CD4-positive, alpha-beta T cell (primary cell): ENCODE measurements around the gene KRT40. TPM values are rescaled to one million over a fixed set of nuclear protein-coding genes. Genes with fewer than 3 reads are reported as not detected.

Experiments
- ATAC-seq: fragments of 200-7000 bp; cut with Tn5 transposase; one replicate; pipeline ENCODE4 v1.10.0; 2022; ENCODE audit warnings: mild to moderate bottlenecking; ENCODE audit not compliant: poor library complexity
- CTCF ChIA-PET: fragments of 350-600 bp; sonication (Branson Sonifier 250); formaldehyde crosslinking; loops from one replicate; lab custom pipeline; 2021; ENCODE audit warnings: antibody characterized with exemption, inconsistent platforms; lab: Charles Lee
- POLR2A ChIA-PET: fragments of 350-600 bp; sonication (Branson Sonifier 250); formaldehyde crosslinking; loops from one replicate; lab custom pipeline; 2021; ENCODE audit warnings: antibody characterized with exemption, inconsistent platforms; lab: Charles Lee
- DNase-seq, 14 experiments: peaks; one replicate each; pipeline ENCODE4 v3.0.0-alpha.2; 2013 to 2020; ENCODE audit warnings: mixed read lengths in 2 of 14
- H3K27ac ChIP-seq, 2 donors: one replicate each; pipeline versions ENCODE4 v1.5.1 to v1.7.0; 2013; ENCODE audit warnings: low read length in 2 of 2, low read depth in 1 of 2, mild to moderate bottlenecking in 1 of 2
- H3K27me3 ChIP-seq, 2 experiments: 1 replicate in 1 of 2; 2 replicates in 1 of 2; pipeline versions ENCODE4 v1.6.1 to v1.7.0; 2013; ENCODE audit warnings: low read length in 2 of 2, control low read depth in 1 of 2, mild to moderate bottlenecking in 1 of 2, moderate library complexity in 1 of 2; ENCODE audit not compliant: insufficient read depth in 2 of 2, control insufficient read depth in 1 of 2
- H3K36me3 ChIP-seq: one replicate; pipeline ENCODE4 v1.6.1; 2013; ENCODE audit warnings: low read length, control low read depth; ENCODE audit not compliant: insufficient read depth
- H3K4me1 ChIP-seq: one replicate; pipeline ENCODE4 v1.6.1; 2013; ENCODE audit warnings: low read length, control low read depth; ENCODE audit not compliant: insufficient read depth
- H3K4me3 ChIP-seq: one replicate; pipeline ENCODE4 v1.5.1; 2013; ENCODE audit warnings: mild to moderate bottlenecking, low read length, moderate library complexity
- H3K9me3 ChIP-seq, 2 experiments: 1 replicate in 1 of 2; 2 replicates in 1 of 2; pipeline versions ENCODE4 v1.6.1 to v1.7.0; 2013; ENCODE audit warnings: low read length in 2 of 2, mild to moderate bottlenecking in 2 of 2, control low read depth in 1 of 2, moderate library complexity in 1 of 2; ENCODE audit not compliant: control insufficient read depth in 1 of 2, insufficient read depth in 1 of 2
- H3K27ac Mint-ChIP-seq: one replicate; pipeline ENCODE4 v1.8.0; 2020; ENCODE audit warnings: mixed read lengths
- H3K27me3 Mint-ChIP-seq: one replicate; pipeline ENCODE4 v1.8.0; 2021; ENCODE audit warnings: mixed read lengths
- H3K36me3 Mint-ChIP-seq: one replicate; pipeline ENCODE4 v1.8.0; 2021; ENCODE audit warnings: low read depth, mixed read lengths
- H3K4me1 Mint-ChIP-seq: one replicate; pipeline ENCODE4 v1.8.0; 2021; ENCODE audit warnings: low read depth, mixed read lengths
- H3K4me3 Mint-ChIP-seq: one replicate; pipeline ENCODE4 v1.8.0; 2020; ENCODE audit warnings: mild to moderate bottlenecking, mixed read lengths
- H3K9me3 Mint-ChIP-seq: one replicate; pipeline ENCODE4 v1.8.0; 2020; ENCODE audit warnings: mixed read lengths
- CTCF ChIP-seq: fragments of 200-600 bp; IDR thresholded peaks from one replicate; pipeline ENCODE4 v1.8.0; 2022; ENCODE audit warnings: antibody characterized with exemption, mild to moderate bottlenecking
- intact Hi-C, 2 experiments: fragments of 100-400 bp; cut with DNase I in 1 of 2; cut with micrococcal nuclease in 1 of 2; formaldehyde crosslinking; loops; one replicate each; pipeline versions ENCODE4 v1.15.1 to v1.9.0; 2023 to 2025; cut with DNase I, micrococcal nuclease
- total RNA-seq, 174 experiments: library from RNA in 2 of 174; stranded (reverse) in 2 of 174; gene quantifications; one replicate each; pipeline ENCODE4 v1.2.3 and lab custom pipeline; 2021 to 2026

The KRT40 gene
- total RNA-seq, 2 experiments from 2014 or later = not detected

GRCh38 chr17:40932608-40933007 is 51.5 kb downstream of the KRT40 start:
- Histone ChIP-seq H3K27ac (no peak overlapping the region), H3K27me3 (no peaks in the 10 kb centered on the region), H3K4me3 (no peak overlapping the region), H3K36me3 (no peaks in the 10 kb centered on the region), H3K4me1 (peaks cover 5% of the 10 kb centered on the region), H3K9me3 (peaks cover 0 to 4% of the 10 kb centered on the region in 2 experiments)
- H3K4me1 Mint-ChIP-seq = no peaks in the 10 kb centered on the region
- H3K4me3 Mint-ChIP-seq = no peak overlapping the region
- H3K27ac Mint-ChIP-seq = no peak overlapping the region
- DNase-seq = no peak
- ChIA-PET POLR2A (no interaction called here), CTCF (no interaction called here)
- TF ChIP-seq CTCF = no peak
- H3K36me3 Mint-ChIP-seq = no peaks in the 10 kb centered on the region
- H3K9me3 Mint-ChIP-seq = no peaks in the 10 kb centered on the region
- intact Hi-C loops = no loop called here
- ATAC-seq = no peak
- H3K27me3 Mint-ChIP-seq = peaks cover 55% of the 10 kb centered on the region

- no peak for TF ChIP-seq CTCF
- ChIA-PET CTCF (no interaction called here), POLR2A (no interaction called here)
- no peak overlapping the region for H3K27ac Mint-ChIP-seq
- H3K4me1 ChIP-seq = peaks cover 3% of the 10 kb centered on the region
- no peak for ATAC-seq
- H3K9me3 ChIP-seq = peaks cover 0 to 2% of the 10 kb centered on the region in 2 experiments
- no peaks in the 10 kb centered on the region for H3K36me3 Mint-ChIP-seq
- no peak for DNase-seq
- no peaks in the 10 kb centered on the region for H3K9me3 Mint-ChIP-seq
- no peak overlapping the region for H3K4me3 Mint-ChIP-seq
- H3K27me3 ChIP-seq = peaks cover 0 to 9% of the 10 kb centered on the region in 2 experiments
- no peak overlapping the region for H3K4me3 ChIP-seq
- H3K36me3 ChIP-seq = no peaks in the 10 kb centered on the region
- peaks cover 59% of the 10 kb centered on the region for H3K27me3 Mint-ChIP-seq
- intact Hi-C loops = no loop called here
- no peak overlapping the region for H3K27ac ChIP-seq
- no peaks in the 10 kb centered on the region for H3K4me1 Mint-ChIP-seq
Measured at GRCh38 chr17:40931311-40931710, 52.8 kb downstream of the KRT40 start.

Other genes starting within 250 kb of the KRT40 start
- not detected for gene KRT25, start 229.0 kb downstream of the KRT40 start, total RNA-seq
- gene KRT26, start 212.1 kb downstream of the KRT40 start, total RNA-seq = not detected
- not detected for gene KRT27, start 201.8 kb downstream of the KRT40 start, total RNA-seq
- gene KRT28, start 184.4 kb downstream of the KRT40 start, total RNA-seq = not detected
- gene KRT10, start 161.7 kb downstream of the KRT40 start, total RNA-seq = 10 to 100 TPM; 32.2 to 37.1 TPM
- not detected for gene KRT12, start 117.1 kb downstream of the KRT40 start, total RNA-seq
- gene KRT20, start 99.1 kb downstream of the KRT40 start, total RNA-seq = not detected
- gene KRT23, start 46.7 kb downstream of the KRT40 start, total RNA-seq = not detected
- not detected for gene KRT39, start 17.4 kb downstream of the KRT40 start, total RNA-seq
- gene KRTAP3-3, start 9.8 kb upstream of the KRT40 start, total RNA-seq = not detected
- not detected for gene KRTAP3-2, start 15.6 kb upstream of the KRT40 start, total RNA-seq
- gene KRTAP3-1, start 24.8 kb upstream of the KRT40 start, total RNA-seq = not detected
- gene KRTAP1-5, start 42.9 kb upstream of the KRT40 start, total RNA-seq = not detected
- not detected for gene KRTAP1-4, start 45.9 kb upstream of the KRT40 start, total RNA-seq
- not detected for gene KRTAP1-3, start 50.5 kb upstream of the KRT40 start, total RNA-seq
- not detected for gene KRTAP1-1, start 57.1 kb upstream of the KRT40 start, total RNA-seq
- not detected for gene KRTAP2-1, start 63.0 kb upstream of the KRT40 start, total RNA-seq
- gene KRTAP2-2, start 70.9 kb upstream of the KRT40 start, total RNA-seq = not detected
- gene KRTAP2-3, start 75.8 kb upstream of the KRT40 start, total RNA-seq = not detected
- not detected for gene KRTAP2-4, start 81.6 kb upstream of the KRT40 start, total RNA-seq
- gene KRTAP4-7, start 99.8 kb upstream of the KRT40 start, total RNA-seq = not detected
- gene KRTAP4-8, start 113.8 kb upstream of the KRT40 start, total RNA-seq = not detected
- not detected for gene KRTAP4-16, start 117.9 kb upstream of the KRT40 start, total RNA-seq
- not detected for gene KRTAP4-9, start 121.1 kb upstream of the KRT40 start, total RNA-seq
- not detected for gene KRTAP4-11, start 134.0 kb upstream of the KRT40 start, total RNA-seq
- not detected for gene KRTAP4-12, start 139.9 kb upstream of the KRT40 start, total RNA-seq
- not detected for gene KRTAP4-6, start 156.2 kb upstream of the KRT40 start, total RNA-seq
- gene KRTAP4-5, start 165.5 kb upstream of the KRT40 start, total RNA-seq = not detected
- gene KRTAP4-4, start 176.4 kb upstream of the KRT40 start, total RNA-seq = not detected
- gene KRTAP4-3, start 183.9 kb upstream of the KRT40 start, total RNA-seq = not detected
- gene KRTAP4-2, start 193.9 kb upstream of the KRT40 start, total RNA-seq = not detected
- not detected for gene KRTAP4-1, start 200.6 kb upstream of the KRT40 start, total RNA-seq
- not detected for gene KRTAP9-1, start 205.6 kb upstream of the KRT40 start, total RNA-seq
- gene KRTAP9-2, start 242.3 kb upstream of the KRT40 start, total RNA-seq = not detected
- not detected for gene KRTAP9-3, start 248.1 kb upstream of the KRT40 start, total RNA-seq